ENCODE data around the gene B3GNT8.

DNA sequence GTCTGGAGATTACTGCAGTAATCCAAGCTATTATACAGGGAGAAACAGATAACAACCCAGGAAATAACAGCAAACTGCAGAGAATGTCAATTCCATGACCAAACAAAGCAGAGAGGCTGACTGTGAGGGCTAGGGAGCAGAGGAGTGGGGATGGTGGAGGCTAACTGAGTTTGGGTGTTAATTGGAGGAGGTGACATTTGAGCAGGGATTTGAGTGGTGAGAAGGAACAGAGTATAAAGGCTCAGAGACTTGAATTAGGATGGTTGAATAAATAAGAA lies 9.4 kb upstream of the B3GNT8 start:
- TF ChIP-seq, protein P1, sequence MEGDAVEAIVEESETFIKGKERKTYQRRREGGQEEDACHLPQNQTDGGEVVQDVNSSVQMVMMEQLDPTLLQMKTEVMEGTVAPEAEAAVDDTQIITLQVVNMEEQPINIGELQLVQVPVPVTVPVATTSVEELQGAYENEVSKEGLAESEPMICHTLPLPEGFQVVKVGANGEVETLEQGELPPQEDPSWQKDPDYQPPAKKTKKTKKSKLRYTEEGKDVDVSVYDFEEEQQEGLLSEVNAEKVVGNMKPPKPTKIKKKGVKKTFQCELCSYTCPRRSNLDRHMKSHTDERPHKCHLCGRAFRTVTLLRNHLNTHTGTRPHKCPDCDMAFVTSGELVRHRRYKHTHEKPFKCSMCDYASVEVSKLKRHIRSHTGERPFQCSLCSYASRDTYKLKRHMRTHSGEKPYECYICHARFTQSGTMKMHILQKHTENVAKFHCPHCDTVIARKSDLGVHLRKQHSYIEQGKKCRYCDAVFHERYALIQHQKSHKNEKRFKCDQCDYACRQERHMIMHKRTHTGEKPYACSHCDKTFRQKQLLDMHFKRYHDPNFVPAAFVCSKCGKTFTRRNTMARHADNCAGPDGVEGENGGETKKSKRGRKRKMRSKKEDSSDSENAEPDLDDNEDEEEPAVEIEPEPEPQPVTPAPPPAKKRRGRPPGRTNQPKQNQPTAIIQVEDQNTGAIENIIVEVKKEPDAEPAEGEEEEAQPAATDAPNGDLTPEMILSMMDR (IDR thresholded peaks at IDR 0.05; ENCODE audit: insufficient read depth, low read depth, low read length), result no peak
- no peak for TF ChIP-seq EZH2 (IDR thresholded peaks at IDR 0.05; ENCODE audit: insufficient read depth, low read length)

Measured in astrocyte (in vitro differentiated cells and primary cell).